HG03095 (cell line): Measurements from ENCODE around the gene ZNF608.

Experiments
- ATAC-seq: cut with Tn5 transposase; IDR thresholded peaks from one replicate; pipeline ENCODE4 v1.9.1; 2021; ENCODE audit warnings: moderate library complexity; ENCODE audit not compliant: unreplicated experiment

Gene ZNF608

GRCh38 chr5:124720593-124720992, 25.8 kb downstream of the ZNF608 start:
- ATAC-seq: no peak

DNA sequence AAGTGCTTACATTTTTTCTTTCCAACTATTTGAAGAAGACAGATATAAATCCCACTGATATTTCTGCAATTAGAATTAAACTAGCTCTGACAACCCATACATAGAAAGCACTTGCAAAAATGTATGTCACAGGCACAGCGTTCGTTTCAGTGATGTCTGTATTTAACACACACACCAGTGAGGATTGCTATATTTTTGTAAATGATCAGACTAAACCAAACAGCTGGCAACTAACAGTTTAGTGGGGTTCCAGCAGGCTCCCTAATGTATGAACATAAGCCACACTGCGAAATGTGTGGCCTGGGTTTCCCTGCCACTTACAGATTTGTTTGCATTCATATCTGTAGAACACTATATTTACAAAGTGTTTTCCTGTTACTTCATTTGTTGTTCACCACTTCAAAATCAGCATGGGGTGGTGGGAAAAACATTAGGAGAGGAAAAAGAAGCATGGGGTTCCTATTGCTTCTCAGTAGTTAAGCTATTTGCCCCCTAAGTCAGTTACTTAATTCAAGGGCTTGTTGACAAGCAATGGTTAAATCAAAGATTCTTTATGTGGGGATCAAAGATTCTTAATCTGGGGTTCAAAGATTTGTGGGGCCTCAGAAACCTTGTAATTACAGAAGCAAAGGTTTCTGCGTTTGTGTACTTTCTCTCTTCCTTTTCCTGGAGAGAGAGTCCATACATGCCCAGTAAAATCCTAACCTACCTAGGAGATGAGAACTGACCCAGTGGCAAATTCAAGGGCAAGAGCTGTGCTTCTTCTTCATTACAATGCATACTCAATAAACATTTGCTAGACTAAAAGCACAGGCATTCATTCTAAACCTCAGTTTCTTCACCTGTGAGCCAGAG, 27.1 kb downstream of the ZNF608 start:
- ATAC-seq: no peak

GRCh38 chr5:124718380-124718789, 28.1 kb downstream of the ZNF608 start:
- no peak for ATAC-seq

GRCh38 chr5:124716169-124716568, 30.3 kb downstream of the ZNF608 start:
- no peak for ATAC-seq

DNA sequence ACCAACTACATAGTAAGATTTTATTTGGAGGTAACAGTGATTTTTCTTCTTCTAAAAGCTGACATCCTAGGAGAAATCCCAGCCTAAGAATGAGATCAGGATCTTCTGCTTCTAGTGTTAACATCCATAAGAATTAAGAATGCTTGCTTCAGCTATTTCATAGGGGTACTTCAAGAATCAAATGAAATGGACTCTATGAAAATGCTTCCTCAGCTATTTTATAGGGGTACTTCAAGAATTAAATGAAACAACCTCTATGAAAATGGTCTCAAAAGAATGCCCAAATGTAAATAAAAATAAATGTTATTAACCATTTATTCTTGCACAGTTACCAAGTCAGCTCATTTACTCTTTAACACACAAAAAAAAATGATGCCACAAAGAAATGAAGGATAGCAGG, 31.5 kb downstream of the ZNF608 start:
- no peak for ATAC-seq

DNA sequence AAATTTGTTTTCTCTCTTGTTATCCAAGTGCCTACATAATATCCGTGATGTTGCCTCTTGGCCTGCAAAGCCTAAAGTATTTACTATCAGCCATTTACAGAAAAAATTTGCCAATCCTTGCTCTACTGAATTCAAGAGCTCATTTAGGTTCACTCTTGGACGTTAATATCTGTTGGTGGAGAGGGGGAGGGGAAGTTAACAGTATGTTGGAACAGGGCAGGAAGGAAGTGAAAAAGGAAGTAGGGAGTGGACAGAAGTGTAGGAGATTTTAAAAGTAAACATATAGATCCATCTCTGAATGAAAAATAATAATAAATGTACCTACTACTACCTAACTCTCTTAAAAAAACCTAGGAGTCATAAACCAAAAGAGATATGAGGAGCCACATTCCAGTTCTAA, 32.8 kb downstream of the ZNF608 start:
- ATAC-seq: no peak

DNA sequence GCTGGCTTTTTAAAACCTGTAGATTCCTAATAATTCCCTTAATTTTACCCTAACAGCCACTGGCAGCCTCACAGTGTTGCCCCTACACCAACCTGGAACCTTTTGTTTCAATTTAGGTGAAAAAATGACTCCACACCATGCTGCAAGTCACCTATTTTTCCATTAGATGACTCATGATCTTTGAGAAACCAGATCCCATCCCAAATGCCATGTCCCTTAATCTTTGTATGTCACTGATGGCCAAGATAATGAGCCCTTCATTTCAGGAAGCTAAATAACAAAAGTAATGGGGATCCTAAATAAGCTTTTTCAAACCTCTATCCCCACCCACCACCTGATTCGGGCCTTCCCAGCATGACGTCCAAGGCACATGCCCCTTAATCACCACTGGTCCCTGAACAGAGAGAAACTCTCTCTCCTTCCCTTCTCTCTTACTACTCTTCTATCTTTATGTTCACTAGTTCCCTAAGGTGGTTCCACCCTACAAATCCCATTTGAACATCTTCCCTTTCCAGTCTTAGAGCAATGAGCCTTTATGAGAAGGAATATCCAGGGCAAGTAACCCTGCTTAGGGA, 33.6 kb downstream of the ZNF608 start:
- ATAC-seq: no peak

- ATAC-seq: no peak
These were observed 38.4 kb downstream of the ZNF608 start for GRCh38 chr5:124708086-124708485.

DNA sequence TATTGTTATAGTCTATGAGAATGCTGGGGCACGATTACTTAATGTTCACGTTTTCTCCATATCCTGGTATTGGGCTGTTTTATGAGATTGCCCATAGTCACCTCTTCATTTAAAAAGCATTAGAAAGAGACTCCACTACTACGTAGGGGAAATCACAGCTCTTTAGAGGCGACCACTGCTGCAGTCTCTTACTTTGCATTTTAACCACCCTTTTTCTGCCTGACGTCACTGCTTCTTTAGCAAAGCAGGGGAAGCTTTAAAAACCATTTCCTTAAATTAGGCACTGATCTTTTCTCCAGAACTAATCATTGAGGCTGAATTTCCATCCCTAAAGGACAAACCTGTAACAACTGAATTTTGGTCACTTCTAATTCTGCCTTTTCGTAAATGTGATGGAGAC, 38.9 kb downstream of the ZNF608 start:
- ATAC-seq: no peak

- no peak for ATAC-seq
These were observed 39.6 kb downstream of the ZNF608 start for GRCh38 chr5:124706729-124707361.

GRCh38 chr5:124706051-124706450, 40.4 kb downstream of the ZNF608 start:
- ATAC-seq: no peak

DNA sequence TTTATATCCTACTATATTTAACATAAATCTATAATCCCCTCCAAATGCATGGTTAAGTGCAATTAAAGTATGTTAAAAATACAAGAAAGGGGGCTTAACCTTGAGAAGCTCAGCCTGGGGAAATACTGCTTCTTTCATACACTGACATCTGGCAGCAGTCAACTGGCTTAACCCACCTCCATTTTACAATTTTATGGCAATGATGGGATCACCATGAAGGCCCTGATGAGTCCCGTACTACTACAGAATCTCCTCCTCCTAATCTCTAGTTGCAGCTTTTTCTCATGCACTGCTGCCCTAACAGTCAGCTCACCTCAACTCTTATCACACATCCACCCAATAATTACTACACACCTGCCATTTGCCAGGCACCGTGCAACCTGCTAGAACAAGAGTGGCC, 40.9 kb downstream of the ZNF608 start:
- ATAC-seq: no peak

- peak; percentile 72 for ATAC-seq
These were observed 41.7 kb downstream of the ZNF608 start for GRCh38 chr5:124704594-124705284.

- no peak for ATAC-seq
These were observed 42.4 kb downstream of the ZNF608 start for GRCh38 chr5:124703995-124704394.

DNA sequence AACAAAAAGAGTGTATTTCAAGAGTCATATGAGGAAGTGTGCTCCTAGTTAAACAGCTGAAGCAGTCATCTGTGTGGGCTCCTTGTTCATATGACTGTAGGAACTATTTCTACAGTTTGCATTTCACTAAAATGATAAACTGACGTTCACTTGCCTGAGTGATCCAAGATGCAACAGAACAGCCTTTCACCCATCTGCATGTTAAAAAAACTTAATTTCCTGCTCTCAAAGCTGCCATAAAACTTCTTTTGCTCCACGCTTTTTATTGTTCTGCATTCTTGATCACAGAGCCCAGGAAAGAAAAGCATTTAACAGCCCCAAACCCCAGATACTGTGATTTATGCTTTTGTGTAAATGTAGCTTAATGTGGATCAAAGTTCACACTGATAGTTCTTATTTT, 43.9 kb downstream of the ZNF608 start:
- ATAC-seq: no peak

DNA sequence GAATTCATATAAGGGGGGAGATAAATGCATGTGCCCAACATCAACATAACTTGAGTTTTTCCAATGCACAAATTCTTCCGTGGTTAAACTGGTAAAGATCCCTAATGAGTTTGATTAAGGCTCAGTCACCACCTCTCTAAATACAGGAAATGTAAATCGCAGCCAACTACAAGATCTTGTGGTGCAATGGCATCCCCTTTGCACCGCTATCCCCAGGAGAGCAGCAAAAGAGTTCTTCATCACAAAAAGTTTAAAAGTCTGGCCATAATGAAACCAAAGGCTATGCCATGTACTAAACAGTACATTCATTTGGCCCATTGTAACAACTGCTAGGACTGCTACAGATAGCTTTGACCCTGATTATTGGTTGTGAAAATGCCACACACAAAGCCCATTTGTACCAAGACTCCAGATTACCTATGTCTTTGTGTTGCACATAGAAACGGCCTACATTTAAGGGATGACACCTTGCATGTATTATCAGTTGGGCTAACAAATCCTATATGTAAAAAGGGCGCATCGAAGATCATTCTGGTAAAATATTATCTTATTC, 44.5 kb downstream of the ZNF608 start:
- ATAC-seq: no peak

DNA sequence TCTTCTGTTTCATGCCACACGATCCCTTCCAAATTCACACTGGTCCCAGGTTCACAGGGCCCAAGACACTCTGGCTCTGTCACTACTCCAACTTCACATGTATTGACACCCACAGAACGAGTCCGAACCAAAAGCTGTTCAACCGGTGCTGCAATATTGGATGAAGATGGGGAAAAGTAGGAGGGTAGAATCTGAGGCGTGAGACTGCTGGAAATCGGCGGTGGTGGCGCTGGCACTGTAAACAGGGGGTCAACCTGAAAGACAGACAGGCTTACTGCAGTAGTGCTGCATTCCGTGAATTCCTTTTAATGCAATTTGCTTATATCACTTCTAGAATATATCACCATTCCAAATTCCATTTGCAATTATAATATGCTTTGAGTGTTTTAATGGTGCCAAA, 45.4 kb downstream of the ZNF608 start:
- no peak for ATAC-seq

- no peak for ATAC-seq
These were observed 46.1 kb downstream of the ZNF608 start for GRCh38 chr5:124700333-124700732.

- no peak for ATAC-seq
These were observed 47.7 kb downstream of the ZNF608 start for GRCh38 chr5:124698770-124699169.

DNA sequence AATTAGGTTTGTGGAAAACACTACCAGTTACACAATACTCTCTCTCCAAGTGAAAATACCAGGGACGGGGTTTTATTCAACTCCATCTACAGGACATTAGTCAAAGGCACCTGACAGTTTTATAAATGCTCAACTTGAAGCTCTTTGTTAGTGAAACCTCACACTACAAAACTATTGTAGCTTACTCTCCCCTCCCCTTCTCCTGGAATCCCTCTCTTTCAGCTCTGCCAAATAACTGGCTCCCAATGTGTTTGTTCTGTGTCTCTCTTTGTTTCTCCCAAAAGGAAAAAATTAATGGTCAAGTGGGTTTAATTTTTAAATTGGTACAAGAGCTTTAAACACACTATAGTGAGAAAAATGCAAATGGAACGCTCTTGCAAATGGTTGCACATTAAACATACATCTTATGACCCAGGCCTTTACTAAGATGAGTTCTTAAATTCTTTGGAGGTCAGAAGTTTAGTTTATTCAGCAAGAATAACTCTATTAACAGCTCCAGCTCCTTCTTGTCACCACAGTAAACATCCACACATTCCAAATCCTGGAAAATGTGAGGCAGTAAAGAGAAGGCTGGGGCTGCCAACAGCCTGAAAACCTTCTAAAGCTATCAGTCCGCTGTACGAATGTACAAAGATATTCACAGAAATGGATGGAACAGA, 48.4 kb downstream of the ZNF608 start:
- no peak for ATAC-seq

DNA sequence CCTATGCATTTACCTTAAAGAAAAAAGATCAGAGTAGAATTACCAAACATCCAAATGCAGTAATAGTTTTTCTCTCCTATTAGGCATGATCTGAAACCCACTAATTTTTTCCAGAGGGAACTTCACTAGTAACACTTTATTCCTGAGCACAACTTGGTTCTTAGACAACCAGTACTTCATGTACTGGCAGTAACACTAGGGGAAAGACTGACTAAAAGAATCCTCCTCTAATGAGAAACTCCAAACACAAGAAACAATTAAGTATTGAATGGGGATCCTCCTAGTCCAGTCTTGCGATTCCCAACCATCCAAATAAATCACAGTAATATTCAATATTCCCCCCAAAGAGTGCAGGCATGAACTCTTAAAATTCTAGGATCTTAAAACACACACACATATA, 48.9 kb downstream of the ZNF608 start:
- no peak for ATAC-seq
